ENCODE measurements around the gene SPINT4. TPM values are rescaled to one million over a fixed set of nuclear protein-coding genes. Genes with fewer than 3 reads are reported as not detected.

The SPINT4 gene
- total RNA-seq, 2 experiments from 2014 or later = not detected

DNA sequence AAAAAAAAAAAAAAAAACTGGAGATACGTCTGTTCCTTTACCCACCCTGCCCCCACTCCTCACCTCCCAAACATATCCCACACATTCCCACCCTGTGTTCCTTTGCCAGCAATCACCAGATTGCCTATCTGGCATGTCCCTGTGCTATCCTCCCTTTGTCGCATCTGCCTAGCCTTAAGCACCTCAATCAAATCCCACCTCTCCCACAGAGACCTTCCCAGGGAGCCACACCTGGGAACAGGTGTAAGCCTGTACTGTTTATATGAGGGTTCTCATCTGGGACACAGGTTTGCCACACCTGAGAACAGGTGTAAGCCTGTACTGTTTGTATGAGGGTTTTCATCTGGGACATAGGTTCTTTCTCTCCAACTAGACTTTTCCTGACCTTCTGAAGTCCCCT is 52.8 kb downstream of the SPINT4 start:
- no peak overlapping the region for H3K27ac Mint-ChIP-seq
- ChIA-PET POLR2A (no interaction called here), CTCF (interaction anchor here (0.7 kb wide), 1 partner anchor 442 kb away, joined by 3 read pairs; no protein-coding TSS in a partner anchor)
- no peaks in the 10 kb centered on the region for H3K36me3 Mint-ChIP-seq (ENCODE audit: low read depth)
- no peak for DNase-seq
- no peak overlapping the region for H3K4me3 Mint-ChIP-seq
- H3K27me3 Mint-ChIP-seq = peaks cover 25% of the 10 kb centered on the region
- H3K4me1 Mint-ChIP-seq = peaks cover 14% of the 10 kb centered on the region
- no peaks in the 10 kb centered on the region for H3K9me3 Mint-ChIP-seq

GRCh38 chr20:45775411-45775810 is 53.3 kb downstream of the SPINT4 start:
- Mint-ChIP-seq H3K36me3 (ENCODE audit: low read depth) (no peaks in the 10 kb centered on the region), H3K4me3 (no peak overlapping the region)

More at GRCh38 chr20:45775411-45775810, 53.3 kb downstream of the SPINT4 start:
- Mint-ChIP-seq H3K27me3 (peaks cover 25% of the 10 kb centered on the region), H3K9me3 (no peaks in the 10 kb centered on the region), H3K27ac (no peak overlapping the region), H3K4me1 (peaks cover 16% of the 10 kb centered on the region)
- ChIA-PET CTCF (interaction anchor here (0.7 kb wide), 1 partner anchor 443 kb away, joined by 3 read pairs; no protein-coding TSS in a partner anchor), POLR2A (no interaction called here)
- DNase-seq = no peak

Other genes starting within 250 kb of the SPINT4 start
- not detected for gene SPINT3, start 206.7 kb upstream of the SPINT4 start, total RNA-seq
- not detected for gene WFDC6, start 182.9 kb upstream of the SPINT4 start, total RNA-seq
- gene EPPIN, start 174.9 kb upstream of the SPINT4 start, total RNA-seq = not detected
- gene WFDC8, start 143.1 kb upstream of the SPINT4 start, total RNA-seq = not detected
- not detected for gene WFDC10A, start 92.6 kb upstream of the SPINT4 start, total RNA-seq
- not detected for gene WFDC9, start 91.1 kb upstream of the SPINT4 start, total RNA-seq
- not detected for gene WFDC11, start 52.1 kb upstream of the SPINT4 start, total RNA-seq
- gene WFDC13, start 20.3 kb upstream of the SPINT4 start, total RNA-seq = not detected
- not detected for gene WFDC10B, start 17.3 kb upstream of the SPINT4 start, total RNA-seq
- not detected for gene WFDC3, start 69.5 kb downstream of the SPINT4 start, total RNA-seq
- gene DNTTIP1, start 69.6 kb downstream of the SPINT4 start, total RNA-seq = 10 to 100 TPM; 29.0 to 34.7 TPM
- 100 to 1,000 TPM; 170 to 184 TPM for gene UBE2C, start 90.3 kb downstream of the SPINT4 start, total RNA-seq
- not detected for gene TNNC2, start 105.0 kb downstream of the SPINT4 start, total RNA-seq
- gene SNX21, start 111.5 kb downstream of the SPINT4 start, total RNA-seq = 1 to 10 TPM in 1 of 2 experiments, under 1 TPM in 1; 0.91 to 1.6 TPM
- gene ACOT8, start 135.0 kb downstream of the SPINT4 start, total RNA-seq = 10 to 100 TPM; 36.0 to 36.5 TPM
- gene ZSWIM3, start 135.3 kb downstream of the SPINT4 start, total RNA-seq = 1 to 10 TPM; 5.5 to 5.7 TPM
- gene ZSWIM1, start 158.9 kb downstream of the SPINT4 start, total RNA-seq = 1 to 10 TPM; 2.7 to 2.9 TPM
- gene SPATA25, start 165.3 kb downstream of the SPINT4 start, total RNA-seq = under 1 TPM; 0.30 to 0.88 TPM
- 1 to 10 TPM; 1.0 to 1.6 TPM for gene NEURL2, start 168.9 kb downstream of the SPINT4 start, total RNA-seq
- gene CTSA, start 169.0 kb downstream of the SPINT4 start, total RNA-seq = 10 to 100 TPM; 64.3 to 64.6 TPM
- gene PLTP, start 189.8 kb downstream of the SPINT4 start, total RNA-seq = 1 to 10 TPM; 2.8 to 3.1 TPM
- gene PCIF1, start 212.3 kb downstream of the SPINT4 start, total RNA-seq = 10 to 100 TPM; 44.2 to 45.7 TPM
- gene ZNF335, start 249.9 kb downstream of the SPINT4 start, total RNA-seq = 10 to 100 TPM; 35.7 to 36.7 TPM